GM18519 (cell line): ENCODE data around the gene APMAP.

Source experiments
- ATAC-seq: cut with Tn5 transposase; IDR thresholded peaks from one replicate; pipeline ENCODE4 v1.9.1; 2021; ENCODE audit warnings: mild to moderate bottlenecking, moderate library complexity; ENCODE audit not compliant: unreplicated experiment, low FRiP score

The APMAP gene, protein sequence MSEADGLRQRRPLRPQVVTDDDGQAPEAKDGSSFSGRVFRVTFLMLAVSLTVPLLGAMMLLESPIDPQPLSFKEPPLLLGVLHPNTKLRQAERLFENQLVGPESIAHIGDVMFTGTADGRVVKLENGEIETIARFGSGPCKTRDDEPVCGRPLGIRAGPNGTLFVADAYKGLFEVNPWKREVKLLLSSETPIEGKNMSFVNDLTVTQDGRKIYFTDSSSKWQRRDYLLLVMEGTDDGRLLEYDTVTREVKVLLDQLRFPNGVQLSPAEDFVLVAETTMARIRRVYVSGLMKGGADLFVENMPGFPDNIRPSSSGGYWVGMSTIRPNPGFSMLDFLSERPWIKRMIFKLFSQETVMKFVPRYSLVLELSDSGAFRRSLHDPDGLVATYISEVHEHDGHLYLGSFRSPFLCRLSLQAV

DNA sequence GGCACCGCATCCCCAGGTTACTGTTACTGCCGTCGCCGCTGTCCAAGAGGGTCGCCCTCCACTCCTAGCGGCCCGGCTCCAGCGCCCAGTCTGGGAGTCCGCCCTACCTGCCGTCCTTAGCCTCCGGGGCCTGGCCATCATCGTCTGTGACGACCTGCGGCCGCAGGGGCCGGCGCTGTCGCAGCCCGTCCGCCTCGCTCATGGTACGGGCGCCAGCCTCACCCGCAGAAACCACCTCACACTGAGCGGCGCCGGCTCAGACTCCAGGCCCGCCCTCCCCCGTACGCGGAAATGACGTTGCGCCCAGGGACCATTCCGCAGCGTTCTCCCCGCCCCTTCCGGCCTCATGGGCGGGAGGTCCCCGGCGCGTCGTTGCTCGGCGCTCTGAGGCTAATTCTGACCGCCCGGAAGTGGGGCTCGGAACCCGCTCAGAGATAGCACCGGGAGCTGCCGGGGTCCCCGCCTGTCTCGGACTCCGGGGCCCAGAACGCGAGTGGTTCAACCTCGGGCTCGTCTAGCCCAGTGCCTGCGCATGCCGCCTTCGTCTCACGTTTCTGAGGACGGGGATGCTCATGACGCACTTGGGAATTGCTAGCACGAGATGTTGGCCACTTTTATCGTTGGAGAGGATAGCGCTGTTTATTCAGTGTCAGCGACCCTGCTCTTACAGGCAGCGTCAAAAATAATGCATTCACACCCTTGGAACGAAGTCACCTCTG lies at the start of gene APMAP:
TSS of gene APMAP (minus strand) at position 265 of the 719 bp plus-strand sequence. CDS start at position 202, 63 bp downstream.
- ATAC-seq: peak; percentile 81

DNA sequence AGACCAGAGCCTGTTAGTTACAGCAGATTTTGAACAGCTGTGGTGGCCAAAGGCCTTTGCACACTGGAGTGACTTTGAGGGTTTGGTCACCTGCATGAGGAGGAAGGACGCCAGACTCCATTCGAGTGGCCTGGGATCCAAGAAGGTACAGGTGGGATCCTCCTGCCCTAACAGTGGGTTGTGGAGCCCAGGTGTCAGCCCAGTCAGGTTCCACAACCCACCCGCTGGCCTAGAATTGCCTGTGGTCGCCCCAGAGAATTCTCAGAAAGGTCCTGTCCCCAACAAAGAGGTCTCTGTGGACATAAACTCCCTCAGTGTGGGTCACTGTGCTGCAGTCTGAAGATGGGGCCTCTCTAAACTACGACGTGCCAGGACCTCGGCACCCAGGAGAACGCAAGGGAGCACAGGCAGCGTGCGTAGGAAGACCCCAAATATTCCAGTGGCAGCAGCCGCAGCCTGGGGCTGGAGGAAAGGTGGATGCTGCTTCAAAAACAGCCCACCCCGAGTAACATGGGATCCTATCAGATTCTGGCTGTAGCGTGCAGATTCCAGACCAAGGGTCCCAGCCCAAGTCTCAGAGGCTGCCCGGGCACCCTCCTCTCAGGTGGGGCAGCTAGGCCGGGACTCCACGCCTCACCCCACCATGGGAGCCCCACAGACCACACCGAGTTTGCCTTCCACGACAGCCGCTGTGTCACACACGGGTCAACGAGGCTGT lies 49.4 kb upstream of the APMAP start:
- ATAC-seq: no peak

DNA sequence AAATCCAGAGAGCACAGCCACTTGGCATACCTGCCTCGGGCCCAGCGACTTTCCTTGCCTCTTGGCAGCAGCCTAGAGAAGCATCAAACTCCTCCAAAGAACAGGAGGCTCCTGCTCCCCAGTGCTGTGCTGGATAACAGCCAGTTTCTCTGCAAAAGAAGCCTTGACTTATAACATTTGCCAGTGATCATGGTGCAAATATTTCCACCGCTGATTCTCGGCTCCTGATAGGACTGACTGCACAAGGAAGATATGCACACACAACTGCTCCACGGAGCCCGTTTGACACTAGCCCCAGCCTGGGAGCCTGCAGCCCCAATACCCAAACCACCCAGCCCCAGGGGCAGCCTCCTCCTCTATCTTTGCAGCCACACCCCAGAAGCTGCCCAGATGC lies 47.9 kb upstream of the APMAP start:
- no peak for ATAC-seq

DNA sequence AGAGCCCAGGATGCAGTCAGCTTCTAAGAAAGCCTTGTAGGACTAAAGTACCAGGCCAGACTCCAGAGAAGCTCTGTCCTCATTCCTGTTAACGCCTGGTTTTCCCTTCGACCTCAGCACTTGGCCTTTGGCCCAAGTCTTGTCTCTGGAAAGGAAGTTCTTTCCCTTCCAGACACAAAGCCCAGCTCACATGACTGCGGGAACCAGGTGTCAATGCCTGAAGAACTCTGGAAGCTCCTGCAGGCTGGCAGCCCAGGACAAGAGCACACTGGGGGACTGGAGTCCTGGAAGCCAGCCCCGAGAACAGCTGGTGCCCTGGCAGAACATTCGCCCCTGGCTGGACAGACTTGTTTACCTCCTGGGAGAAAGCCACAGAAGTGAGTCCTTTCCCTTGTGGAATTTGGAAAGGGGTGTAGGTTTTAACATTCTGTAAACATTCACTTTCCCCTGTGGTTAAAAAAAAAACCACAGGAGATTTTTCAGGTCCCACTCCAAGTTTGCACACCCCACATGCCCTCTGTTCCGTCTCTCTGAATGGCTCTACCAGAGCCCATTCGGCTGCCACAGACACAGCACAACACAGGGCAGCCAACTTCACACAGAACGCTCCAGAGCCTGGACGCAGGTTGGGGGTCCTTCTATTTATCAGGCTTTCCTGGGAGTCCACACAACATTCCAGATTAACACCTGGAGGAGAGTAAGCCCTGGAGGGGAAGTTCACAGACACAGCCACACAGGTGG lies 47.3 kb upstream of the APMAP start:
- ATAC-seq: no peak

DNA sequence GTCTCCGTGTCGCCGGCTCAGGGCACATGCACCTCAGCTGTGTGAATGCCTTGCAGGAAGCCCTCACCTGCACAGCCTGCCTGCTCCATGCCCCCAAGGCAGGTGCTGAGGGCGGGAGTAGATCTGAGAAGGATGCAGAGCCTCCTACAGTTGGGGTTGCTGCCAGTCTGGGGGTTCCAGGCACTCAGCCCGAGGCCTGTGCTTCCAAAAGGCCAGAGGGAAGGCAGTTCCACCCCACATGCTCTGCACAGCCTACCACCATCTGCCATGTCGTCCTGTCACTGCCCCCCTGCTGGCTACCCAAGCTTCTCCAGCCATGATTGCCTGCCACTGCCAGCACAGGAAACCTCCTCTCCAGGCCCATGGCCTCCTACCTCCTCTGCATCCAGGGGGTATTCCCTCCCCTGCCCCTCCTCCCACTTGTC lies 46.1 kb upstream of the APMAP start:
- no peak for ATAC-seq

DNA sequence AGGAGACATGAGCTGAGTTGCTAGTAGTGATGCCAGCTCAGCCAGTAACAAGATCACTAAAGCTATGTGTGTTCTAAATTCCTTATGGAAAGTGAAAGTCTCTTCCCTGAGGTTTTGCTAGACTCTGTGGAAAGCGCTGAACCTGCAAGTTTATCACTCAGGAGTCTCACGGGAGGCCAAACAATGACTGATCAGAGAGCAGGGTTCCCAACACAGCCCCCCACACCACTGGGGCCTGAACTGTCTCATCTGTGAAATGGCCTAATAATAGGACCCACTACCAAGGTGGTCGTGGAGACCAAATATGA lies 45.5 kb upstream of the APMAP start:
- no peak for ATAC-seq

DNA sequence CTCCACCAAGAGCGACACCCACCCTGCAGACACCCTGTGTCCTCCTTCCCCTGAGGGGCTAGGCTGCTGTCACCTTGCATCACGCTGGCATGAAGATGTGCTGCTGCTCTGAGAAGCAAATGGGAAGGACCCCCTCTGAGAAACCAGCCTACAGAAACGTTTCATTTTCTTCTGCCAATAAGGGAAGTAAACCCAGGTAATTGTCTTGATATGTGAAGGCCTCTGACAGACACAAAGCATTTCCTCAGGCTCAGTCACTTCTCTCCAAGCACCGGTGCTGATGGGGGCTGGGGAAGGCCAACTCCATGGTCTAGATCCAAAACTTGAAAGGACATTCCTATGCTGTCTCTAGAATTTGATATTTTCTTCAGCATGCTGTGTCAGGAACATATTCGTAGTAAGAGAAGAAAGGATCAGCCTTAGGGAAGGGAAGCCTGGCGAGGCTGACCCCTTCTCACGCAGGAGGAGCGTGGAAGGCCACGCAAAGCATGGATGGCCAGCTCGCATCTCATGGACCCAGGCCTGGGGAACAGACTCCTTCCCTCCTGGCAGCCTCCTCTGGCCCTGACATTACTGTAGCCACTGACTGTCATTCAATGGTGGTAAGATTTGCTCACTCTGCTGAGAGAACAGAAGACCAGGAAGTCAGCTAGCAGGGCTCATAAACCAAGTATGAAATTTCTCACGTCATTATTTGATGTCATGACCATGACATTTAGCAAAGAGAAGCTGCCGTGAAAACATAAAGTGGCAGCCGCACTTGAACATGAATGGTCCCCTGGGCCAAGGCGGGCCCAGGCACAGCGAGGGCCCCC lies 44.9 kb upstream of the APMAP start:
- ATAC-seq: no peak

DNA sequence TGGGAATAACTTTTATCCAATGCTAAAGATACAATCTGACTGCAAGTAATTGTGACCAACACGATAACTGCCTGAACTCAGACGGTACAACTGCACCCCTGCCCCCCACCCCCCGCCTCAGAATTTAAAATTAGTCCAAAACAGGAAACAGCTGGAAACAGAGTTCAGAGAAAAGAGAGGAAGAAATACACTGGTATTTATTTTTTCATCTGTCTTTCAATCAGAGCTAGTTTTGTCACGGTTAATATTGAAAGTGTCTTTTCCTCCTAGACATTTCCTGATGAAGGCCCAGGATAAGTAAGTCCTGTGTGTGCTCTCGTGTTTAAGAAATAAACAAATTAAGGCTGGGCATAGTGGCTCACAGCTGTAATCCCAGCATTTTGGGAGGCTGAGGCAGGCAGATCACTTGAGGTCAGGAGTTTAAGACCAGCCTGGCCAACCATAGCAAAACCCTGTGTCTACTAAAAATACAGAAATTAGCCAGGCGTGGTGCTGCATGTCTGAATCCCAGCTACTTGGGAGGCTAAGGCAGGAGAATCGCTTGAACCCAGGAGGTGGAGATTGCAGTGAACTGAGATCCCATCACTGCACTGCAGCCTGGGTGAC lies 43.9 kb upstream of the APMAP start:
- no peak for ATAC-seq

DNA sequence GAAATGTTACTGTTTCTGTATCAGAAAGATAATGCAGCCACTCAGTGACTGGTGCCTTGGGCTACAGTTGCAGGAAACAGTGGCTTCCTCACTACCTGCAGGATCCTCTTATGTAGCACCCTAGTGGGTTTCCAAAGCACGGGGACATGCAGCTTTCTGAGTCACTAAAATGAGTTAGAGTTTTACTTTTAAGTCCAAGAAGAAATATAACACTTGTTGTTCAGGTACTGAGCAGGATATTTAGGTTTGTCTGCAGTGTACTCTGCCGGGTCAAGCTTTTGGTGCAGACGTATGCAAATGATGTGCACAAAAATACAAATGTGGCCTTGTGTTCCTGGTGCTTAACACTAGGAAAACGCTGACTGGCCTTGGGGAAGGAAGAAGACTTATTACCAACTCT lies 43.4 kb upstream of the APMAP start:
- no peak for ATAC-seq

DNA sequence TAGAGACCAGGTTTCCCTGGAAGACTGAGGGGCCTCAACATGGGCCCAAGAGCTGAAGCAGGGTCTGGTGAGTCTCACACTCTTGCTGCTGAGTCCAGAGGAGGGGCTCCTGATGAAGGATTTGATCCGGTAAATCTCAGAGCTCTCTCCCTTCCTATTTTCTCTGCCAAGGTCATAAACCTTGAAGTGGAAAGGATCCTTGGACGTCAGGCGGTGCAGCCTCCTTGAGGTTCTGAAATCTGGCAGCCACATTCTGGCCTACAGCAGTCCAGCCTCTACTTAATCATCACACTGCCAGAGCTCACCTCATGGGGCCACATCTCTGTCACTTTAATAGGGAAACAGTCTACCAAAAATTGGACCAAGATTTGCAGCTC lies 41.4 kb upstream of the APMAP start:
- ATAC-seq: no peak

DNA sequence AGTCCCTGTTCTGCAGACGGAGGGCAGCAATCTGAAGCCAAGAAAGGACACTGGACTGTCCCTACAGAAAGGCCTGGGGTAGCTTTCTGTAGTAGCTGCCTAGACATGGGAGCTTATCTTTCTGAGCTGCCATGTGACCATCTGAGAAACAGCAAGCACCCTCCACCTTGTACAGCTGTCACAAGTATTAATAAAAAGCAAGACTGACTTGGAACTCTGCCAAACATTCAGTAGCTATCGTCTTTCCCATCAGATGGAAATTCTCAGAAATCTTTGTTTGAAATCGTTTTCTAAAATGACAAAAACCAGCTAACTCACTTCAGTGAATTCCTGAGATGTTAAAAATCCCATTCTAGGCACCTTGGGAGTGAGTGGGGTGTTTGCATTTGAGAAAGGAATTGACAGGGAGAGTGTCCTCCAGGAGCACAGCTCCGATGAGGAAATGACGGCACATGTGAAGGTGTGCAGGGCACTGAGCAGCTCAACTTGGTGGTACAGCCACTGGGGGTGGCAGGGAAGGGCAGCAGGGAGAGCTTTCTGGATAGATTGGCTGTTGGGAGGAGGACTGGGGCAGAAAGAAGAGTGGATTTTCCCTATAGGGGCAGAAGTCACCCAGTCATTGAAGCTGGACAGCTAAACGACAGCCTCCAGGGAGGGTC lies 40.8 kb upstream of the APMAP start:
- no peak for ATAC-seq

DNA sequence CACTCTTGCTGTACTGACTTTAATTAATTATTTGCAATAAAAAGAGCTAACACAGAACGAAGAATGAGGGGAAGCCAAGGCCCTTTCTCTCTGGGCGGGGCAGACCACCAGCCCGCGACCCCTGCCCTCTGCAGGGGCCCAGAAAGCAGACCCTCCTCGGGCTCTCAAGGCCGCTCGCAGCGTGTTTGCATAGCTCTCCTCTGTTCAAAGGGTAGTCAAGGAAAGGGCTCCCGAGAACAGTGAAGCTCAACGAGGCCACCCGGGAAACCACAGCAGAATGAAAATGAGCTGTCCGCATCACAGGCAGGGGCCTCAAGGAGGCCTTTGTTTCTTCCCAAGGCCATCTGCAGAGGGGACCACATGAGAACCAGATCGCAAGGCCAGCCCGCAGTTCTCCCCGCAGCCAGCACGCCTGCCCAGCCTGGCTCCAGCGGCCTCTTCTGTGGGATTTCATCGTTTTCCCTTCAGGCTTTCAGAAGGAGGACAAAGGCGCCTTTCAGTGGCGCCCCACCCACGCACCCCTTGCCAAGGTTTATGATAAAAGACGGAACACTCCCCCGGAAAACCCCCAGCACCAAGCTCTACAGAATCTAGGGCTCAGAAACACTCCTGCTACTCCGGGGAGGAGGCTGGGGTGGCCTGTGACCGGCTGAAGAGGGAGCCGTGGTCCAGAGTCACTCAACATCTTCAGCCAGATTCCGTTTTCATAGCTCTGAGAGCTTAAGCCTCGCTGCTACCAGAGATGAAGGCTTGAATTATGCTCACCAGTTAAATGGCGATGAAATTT lies 40.1 kb upstream of the APMAP start:
- no peak for ATAC-seq

DNA sequence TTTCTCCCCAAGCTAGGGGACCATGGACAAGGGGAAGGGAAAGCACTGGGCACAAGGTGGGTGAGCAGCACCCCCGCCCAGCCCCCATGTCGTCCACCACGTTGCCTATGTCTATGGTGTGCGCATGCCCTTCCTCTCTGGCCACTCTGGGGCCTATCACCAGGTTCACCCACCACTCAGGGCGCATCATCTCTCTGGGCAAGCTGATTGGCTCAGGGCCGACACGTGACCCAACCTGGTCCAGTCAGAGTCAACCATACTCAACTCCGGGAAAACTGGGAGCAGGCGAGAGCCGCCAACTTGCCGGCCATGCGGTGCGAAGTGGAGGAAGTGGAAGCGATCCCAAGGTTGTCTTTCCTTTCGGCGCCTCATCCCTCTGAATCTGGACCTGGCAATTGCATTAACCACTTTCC lies 39.5 kb upstream of the APMAP start:
- no peak for ATAC-seq

DNA sequence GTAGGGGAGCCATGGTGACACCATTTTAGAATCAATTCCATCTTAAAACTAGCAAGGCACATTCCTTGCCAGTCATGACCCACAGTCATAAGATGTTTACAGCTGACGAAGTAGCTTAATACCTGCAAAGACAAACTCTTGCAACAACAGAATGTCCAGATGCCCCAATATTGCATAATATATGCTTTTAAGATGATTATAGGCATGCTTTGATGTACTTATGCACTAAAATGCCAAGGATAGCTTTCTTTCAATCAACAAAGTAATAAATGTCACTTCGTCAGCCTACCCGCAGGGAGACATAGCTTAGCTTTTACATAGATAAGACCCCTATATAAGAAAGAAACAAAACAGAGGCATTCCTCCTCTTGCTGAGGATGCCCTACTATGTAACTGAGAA lies 38.7 kb upstream of the APMAP start:
- no peak for ATAC-seq

DNA sequence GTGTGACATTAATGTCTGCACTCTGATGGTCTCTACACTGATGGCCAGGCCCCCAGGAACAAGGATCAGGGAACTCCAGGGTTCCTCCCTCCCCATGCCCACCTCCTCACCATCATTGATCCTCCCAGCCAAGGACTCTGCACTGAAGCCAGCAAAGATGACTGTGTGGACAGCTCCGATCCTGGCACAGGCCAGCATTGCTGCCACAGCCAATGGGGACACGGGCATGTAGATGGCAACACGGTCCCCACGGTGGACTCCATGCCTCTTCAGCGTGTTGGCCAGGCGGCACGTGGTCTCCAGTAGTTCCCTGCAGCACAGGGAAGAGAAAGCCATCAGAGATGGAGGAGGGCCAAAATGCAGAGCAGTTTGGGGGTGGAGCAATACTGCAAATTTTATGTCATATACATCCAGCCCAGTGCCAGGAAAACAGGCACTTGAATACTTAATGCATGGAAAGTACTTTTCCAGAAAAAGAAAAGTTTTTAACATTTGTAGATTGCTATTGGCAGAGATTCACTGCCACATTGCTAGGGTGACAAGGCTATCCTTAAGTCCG lies 38.2 kb upstream of the APMAP start:
- ATAC-seq: no peak

DNA sequence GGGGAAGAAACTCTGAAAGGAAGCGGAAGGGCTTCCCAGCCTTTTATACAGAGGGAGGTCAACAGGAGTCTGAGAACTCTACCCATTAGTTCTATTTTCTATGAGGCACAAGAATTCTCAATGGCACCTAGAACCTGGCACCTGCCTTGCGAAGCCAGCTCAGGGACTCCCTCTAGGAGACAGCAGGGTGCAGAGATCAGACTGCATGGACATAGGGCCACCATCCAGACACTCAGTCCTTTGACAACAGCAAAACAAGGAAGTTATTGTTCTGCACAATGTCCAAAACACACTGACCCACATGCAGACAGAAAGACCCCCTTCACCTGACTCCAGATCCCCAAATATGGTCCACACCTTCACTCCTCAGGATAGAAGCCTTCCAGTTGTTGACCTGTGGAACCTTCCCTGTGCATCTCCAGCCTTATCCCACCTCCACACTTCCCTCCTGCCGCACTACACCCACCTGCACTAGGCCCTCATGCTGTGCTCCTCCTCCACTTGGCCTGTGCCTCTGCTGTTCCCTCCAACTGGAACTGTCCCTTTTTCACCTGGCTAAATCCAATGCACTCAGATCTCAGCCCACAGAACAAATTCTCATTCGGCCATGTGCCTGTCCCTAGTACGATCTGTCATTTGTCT lies 37.6 kb upstream of the APMAP start:
- no peak for ATAC-seq

DNA sequence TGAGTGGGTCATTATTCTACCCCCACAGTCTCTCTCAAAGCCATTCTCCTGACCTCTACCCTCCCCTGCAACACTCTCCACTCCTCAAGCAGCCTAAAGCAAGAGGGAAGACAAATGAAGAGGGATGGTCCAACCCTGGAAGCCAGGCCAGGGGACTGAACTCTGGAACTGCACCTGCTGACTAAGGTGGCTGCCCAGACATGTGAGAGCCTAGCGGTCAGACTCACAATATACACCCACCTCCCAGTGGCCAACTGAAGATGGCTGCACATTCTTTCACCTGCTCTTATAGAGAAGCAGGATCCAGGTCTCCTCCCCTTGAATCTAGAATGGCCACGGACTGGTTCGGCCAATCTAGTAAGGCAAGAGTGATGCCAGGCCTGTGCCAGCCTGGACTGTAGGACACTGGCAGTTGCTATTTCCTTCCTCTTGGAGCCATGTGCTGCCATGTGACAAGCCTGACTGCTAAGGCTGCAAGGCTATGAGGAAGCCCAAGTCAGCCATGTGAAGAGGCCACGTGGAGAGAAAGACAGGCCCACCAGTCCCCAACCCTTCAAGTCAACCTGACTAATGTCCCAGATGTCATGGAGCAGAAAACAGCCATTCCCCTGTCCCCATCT lies 33.5 kb upstream of the APMAP start:
- ATAC-seq: no peak
